ENCODE measurements around the gene ROCK2. TPM values are rescaled to one million over a fixed set of nuclear protein-coding genes. Genes with fewer than 3 reads are reported as not detected.

The ROCK2 gene
- total and polyA plus RNA-seq, 2 experiments from 2014 or later, result 34.5 to 59.6 TPM

GRCh38 chr2:11298592-11298991 is 45.8 kb downstream of the ROCK2 start:
- H3K4me1 ChIP-seq (ENCODE audit: insufficient read depth), result no peaks in the 10 kb centered on the region
- no peak overlapping the region for H3K4me3 ChIP-seq
- H3K4me2 ChIP-seq, result no peak overlapping the region
- H2AFZ ChIP-seq, result no peak overlapping the region
- H3K79me2 ChIP-seq, result peaks cover 100% of the 10 kb centered on the region
- no peaks in the 10 kb centered on the region for H3K27me3 ChIP-seq
- no peaks in the 10 kb centered on the region for H3K9me2 ChIP-seq (replicated peaks; ENCODE audit: insufficient read depth)
- no peak overlapping the region for H3K27ac ChIP-seq
- no peak for TF ChIP-seq CTCF (IDR thresholded peaks at IDR 0.05; ENCODE audit: poor library complexity)
- no peak for TF ChIP-seq EZH2phosphoT487 (IDR thresholded peaks at IDR 0.05; ENCODE audit: low read depth, severe bottlenecking, unreplicated experiment)
- no peak for TF ChIP-seq EZH2 (IDR thresholded peaks at IDR 0.05; ENCODE audit: borderline replicate concordance)
- peaks cover 67% of the 10 kb centered on the region for H4K20me1 ChIP-seq (ENCODE audit: insufficient read depth, poor library complexity, severe bottlenecking)
- no peaks in the 10 kb centered on the region for H3K36me3 ChIP-seq (replicated peaks; ENCODE audit: insufficient read depth, low read depth)
- H3K9me3 ChIP-seq (ENCODE audit: low read depth), result no peaks in the 10 kb centered on the region
- WGBS (ENCODE audit: low lambda C conversion rate, missing lambda C conversion rate), result 55% methylated on average over 3 of the region's 3 CpGs
- no peak for DNase-seq (ENCODE audit: low spot score)

- H4K20me1 ChIP-seq (ENCODE audit: insufficient read depth, poor library complexity, severe bottlenecking), result peaks cover 70% of the 10 kb centered on the region
- no peaks in the 10 kb centered on the region for H3K36me3 ChIP-seq (replicated peaks; ENCODE audit: insufficient read depth, low read depth)
- TF ChIP-seq CTCF (IDR thresholded peaks at IDR 0.05; ENCODE audit: poor library complexity), result no peak
- no peak for TF ChIP-seq EZH2phosphoT487 (IDR thresholded peaks at IDR 0.05; ENCODE audit: low read depth, severe bottlenecking, unreplicated experiment)
- TF ChIP-seq EZH2 (IDR thresholded peaks at IDR 0.05; ENCODE audit: borderline replicate concordance), result no peak
- H3K27me3 ChIP-seq, result no peaks in the 10 kb centered on the region
- peaks cover 100% of the 10 kb centered on the region for H3K79me2 ChIP-seq
- H3K4me3 ChIP-seq, result no peak overlapping the region
- H3K4me2 ChIP-seq, result no peak overlapping the region
- DNase-seq (ENCODE audit: low spot score), result no peak
- no peaks in the 10 kb centered on the region for H3K9me2 ChIP-seq (replicated peaks; ENCODE audit: insufficient read depth)
- no peaks in the 10 kb centered on the region for H3K9me3 ChIP-seq (ENCODE audit: low read depth)
- WGBS (ENCODE audit: low lambda C conversion rate, missing lambda C conversion rate), result 94% methylated on average over 2 of the region's 2 CpGs
- H3K27ac ChIP-seq, result no peak overlapping the region
- H3K4me1 ChIP-seq (ENCODE audit: insufficient read depth), result no peaks in the 10 kb centered on the region
- H2AFZ ChIP-seq, result no peak overlapping the region
Observed at GRCh38 chr2:11296401-11296800, 48.0 kb downstream of the ROCK2 start.

GRCh38 chr2:11292464-11293255 is 51.8 kb downstream of the ROCK2 start:
- no peak overlapping the region for H3K4me2 ChIP-seq
- 85% methylated on average over 3 of the region's 3 CpGs for WGBS (ENCODE audit: low lambda C conversion rate, missing lambda C conversion rate)
- peaks cover 100% of the 10 kb centered on the region for H3K79me2 ChIP-seq
- no peak overlapping the region for H3K27ac ChIP-seq
- peaks cover 66% of the 10 kb centered on the region for H4K20me1 ChIP-seq (ENCODE audit: insufficient read depth, poor library complexity, severe bottlenecking)
- H3K4me1 ChIP-seq (ENCODE audit: insufficient read depth), result no peaks in the 10 kb centered on the region
- no peak overlapping the region for H3K4me3 ChIP-seq
- H3K36me3 ChIP-seq (replicated peaks; ENCODE audit: insufficient read depth, low read depth), result no peaks in the 10 kb centered on the region
- H2AFZ ChIP-seq, result no peak overlapping the region
- no peaks in the 10 kb centered on the region for H3K27me3 ChIP-seq
- TF ChIP-seq EZH2phosphoT487 (IDR thresholded peaks at IDR 0.05; ENCODE audit: low read depth, severe bottlenecking, unreplicated experiment) (no peak), EZH2 (IDR thresholded peaks at IDR 0.05; ENCODE audit: borderline replicate concordance) (no peak), CTCF (IDR thresholded peaks at IDR 0.05; ENCODE audit: poor library complexity) (no peak)
- no peak for DNase-seq (ENCODE audit: low spot score)
- no peaks in the 10 kb centered on the region for H3K9me2 ChIP-seq (replicated peaks; ENCODE audit: insufficient read depth)
- H3K9me3 ChIP-seq (ENCODE audit: low read depth), result no peaks in the 10 kb centered on the region
